HG02678 (cell line): Measurements from ENCODE around the gene NDUFAF8.

Experiments
- ATAC-seq: cut with Tn5 transposase; IDR thresholded peaks from one replicate; pipeline ENCODE4 v1.9.1; 2021; ENCODE audit warnings: mild to moderate bottlenecking, moderate library complexity; ENCODE audit not compliant: unreplicated experiment

Gene NDUFAF8

GRCh38 chr17:81200695-81201580 lies 38.2 kb upstream of the NDUFAF8 start:
- ATAC-seq: no peak

GRCh38 chr17:81202318-81202717 lies 36.8 kb upstream of the NDUFAF8 start:
- no peak for ATAC-seq

GRCh38 chr17:81203136-81203535 lies 36.0 kb upstream of the NDUFAF8 start:
- no peak for ATAC-seq

GRCh38 chr17:81204578-81204977 lies 34.5 kb upstream of the NDUFAF8 start:
- ATAC-seq: no peak

- no peak for ATAC-seq
These were observed 33.0 kb upstream of the NDUFAF8 start for GRCh38 chr17:81206166-81206565.

GRCh38 chr17:81206657-81207056 lies 32.5 kb upstream of the NDUFAF8 start:
- no peak for ATAC-seq

- no peak for ATAC-seq
These were observed 31.2 kb upstream of the NDUFAF8 start for GRCh38 chr17:81207610-81208581.

GRCh38 chr17:81208651-81209050 lies 30.5 kb upstream of the NDUFAF8 start:
- no peak for ATAC-seq

- no peak for ATAC-seq
These were observed 30.0 kb upstream of the NDUFAF8 start for GRCh38 chr17:81209141-81209540.

- ATAC-seq: no peak
These were observed 28.7 kb upstream of the NDUFAF8 start for GRCh38 chr17:81210466-81210865.

GRCh38 chr17:81210868-81211267 lies 28.2 kb upstream of the NDUFAF8 start:
- no peak for ATAC-seq

- no peak for ATAC-seq
These were observed 26.8 kb upstream of the NDUFAF8 start for GRCh38 chr17:81212365-81212764.

GRCh38 chr17:81213978-81214377 lies 25.1 kb upstream of the NDUFAF8 start:
- ATAC-seq: no peak

- ATAC-seq: no peak
These were observed 21.6 kb upstream of the NDUFAF8 start for GRCh38 chr17:81217491-81217890.

- no peak for ATAC-seq
These were observed 20.7 kb upstream of the NDUFAF8 start for GRCh38 chr17:81218459-81218858.

GRCh38 chr17:81218991-81219390 lies 20.1 kb upstream of the NDUFAF8 start:
- ATAC-seq: no peak

GRCh38 chr17:81219476-81220180 lies 19.5 kb upstream of the NDUFAF8 start:
- ATAC-seq: no peak

- ATAC-seq: no peak
These were observed 17.7 kb upstream of the NDUFAF8 start for GRCh38 chr17:81221371-81221841.

- no peak for ATAC-seq
These were observed 17.1 kb upstream of the NDUFAF8 start for GRCh38 chr17:81221842-81222619.

GRCh38 chr17:81222620-81222905 lies 16.6 kb upstream of the NDUFAF8 start:
- no peak for ATAC-seq
